ENCODE results near the gene BACE1.

The BACE1 gene

DNA sequence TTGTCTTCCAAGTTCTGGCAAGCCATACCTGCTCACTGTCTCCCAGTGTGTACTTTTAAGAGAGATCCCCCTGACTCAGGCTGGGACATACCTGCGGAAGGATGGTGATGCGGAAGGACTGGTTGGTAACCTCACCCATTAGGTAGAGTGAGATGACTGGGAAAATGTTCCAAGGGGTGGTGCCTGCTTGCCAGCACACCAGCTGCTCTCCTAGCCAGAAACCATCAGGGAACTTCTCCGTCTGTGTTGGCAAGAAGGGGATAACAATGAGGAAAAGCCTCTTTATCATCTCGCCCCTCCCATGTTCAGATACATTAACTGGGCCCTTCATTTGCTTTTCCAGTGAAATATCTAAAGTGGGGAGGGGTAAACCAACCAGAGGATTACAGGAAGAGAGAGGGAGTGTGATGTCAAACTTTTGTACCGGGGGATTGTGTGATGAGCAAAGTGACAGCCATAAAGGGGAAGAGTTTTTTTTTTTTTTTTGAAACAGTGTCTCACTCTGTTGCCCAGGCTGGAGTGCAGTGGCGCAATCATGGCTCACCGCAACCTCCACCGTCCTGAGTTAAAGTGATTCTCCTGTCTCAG, 25.2 kb downstream of the BACE1 start, which contains the start of gene BACE1-AS:
TSS of gene BACE1-AS (plus strand) at position 538 of the 588 bp plus-strand sequence.
- no peaks in the 10 kb centered on the region for H3K36me3 ChIP-seq (ENCODE audit: insufficient read depth, low read length)

DNA sequence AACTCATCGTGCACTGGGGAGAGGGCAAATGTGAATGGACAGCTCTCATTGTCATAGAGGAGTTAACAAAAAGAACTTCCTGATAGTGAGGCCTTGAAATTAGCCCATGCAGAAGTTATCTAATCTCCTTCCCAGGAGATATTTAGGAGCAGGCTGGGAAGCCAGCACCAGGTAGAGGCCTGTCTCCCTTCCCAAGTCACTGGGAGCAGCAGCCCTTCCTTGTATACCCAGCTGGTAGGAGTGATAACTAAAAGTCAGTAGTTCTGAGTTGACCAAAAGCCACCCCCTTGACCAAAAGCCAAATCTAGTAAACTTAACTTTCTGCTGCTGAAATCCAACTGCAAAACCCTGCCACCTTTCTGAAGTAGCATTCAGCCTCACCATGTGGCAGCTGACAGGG, 26.3 kb downstream of the BACE1 start:
- H3K4me3 ChIP-seq (ENCODE audit: low read depth, low read length, poor library complexity, severe bottlenecking) = no peak overlapping the region
- no peaks in the 10 kb centered on the region for H3K9me3 ChIP-seq (ENCODE audit: low read length)
- no peak overlapping the region for H3K9ac ChIP-seq (ENCODE audit: low read length)
- no peaks in the 10 kb centered on the region for H3K9me2 ChIP-seq (ENCODE audit: low read depth, low read length)
- H3F3A ChIP-seq (ENCODE audit: insufficient read depth, low read length) = no peaks in the 10 kb centered on the region
- H3K4me2 ChIP-seq (ENCODE audit: low read length) = no peak overlapping the region
- no peaks in the 10 kb centered on the region for H4K20me1 ChIP-seq (ENCODE audit: insufficient read depth, low read length)
- H3K4me1 ChIP-seq (ENCODE audit: insufficient read depth, low read length, severe bottlenecking) = no peaks in the 10 kb centered on the region
- H3K27me3 ChIP-seq (ENCODE audit: insufficient read depth, low read length) = no peaks in the 10 kb centered on the region
- H3K27ac ChIP-seq (ENCODE audit: low read depth, low read length, poor library complexity, severe bottlenecking) = no peak overlapping the region
- TF ChIP-seq, protein P1, sequence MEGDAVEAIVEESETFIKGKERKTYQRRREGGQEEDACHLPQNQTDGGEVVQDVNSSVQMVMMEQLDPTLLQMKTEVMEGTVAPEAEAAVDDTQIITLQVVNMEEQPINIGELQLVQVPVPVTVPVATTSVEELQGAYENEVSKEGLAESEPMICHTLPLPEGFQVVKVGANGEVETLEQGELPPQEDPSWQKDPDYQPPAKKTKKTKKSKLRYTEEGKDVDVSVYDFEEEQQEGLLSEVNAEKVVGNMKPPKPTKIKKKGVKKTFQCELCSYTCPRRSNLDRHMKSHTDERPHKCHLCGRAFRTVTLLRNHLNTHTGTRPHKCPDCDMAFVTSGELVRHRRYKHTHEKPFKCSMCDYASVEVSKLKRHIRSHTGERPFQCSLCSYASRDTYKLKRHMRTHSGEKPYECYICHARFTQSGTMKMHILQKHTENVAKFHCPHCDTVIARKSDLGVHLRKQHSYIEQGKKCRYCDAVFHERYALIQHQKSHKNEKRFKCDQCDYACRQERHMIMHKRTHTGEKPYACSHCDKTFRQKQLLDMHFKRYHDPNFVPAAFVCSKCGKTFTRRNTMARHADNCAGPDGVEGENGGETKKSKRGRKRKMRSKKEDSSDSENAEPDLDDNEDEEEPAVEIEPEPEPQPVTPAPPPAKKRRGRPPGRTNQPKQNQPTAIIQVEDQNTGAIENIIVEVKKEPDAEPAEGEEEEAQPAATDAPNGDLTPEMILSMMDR (IDR thresholded peaks at IDR 0.05; ENCODE audit: low read length) = no peak
- no peak for TF ChIP-seq EZH2 (IDR thresholded peaks at IDR 0.05; ENCODE audit: borderline replicate concordance, low read length)
- no peaks in the 10 kb centered on the region for H3K79me2 ChIP-seq (ENCODE audit: insufficient read depth, low read length)
- H3K36me3 ChIP-seq (ENCODE audit: insufficient read depth, low read length) = peaks cover 4% of the 10 kb centered on the region; the same call in 1 of the 2 replicates
- H2AFZ ChIP-seq (ENCODE audit: low read length) = no peak overlapping the region

More for the DNA sequence above, 25.2 kb downstream of the BACE1 start, which contains the start of gene BACE1-AS:
- TF ChIP-seq EZH2 (IDR thresholded peaks at IDR 0.05; ENCODE audit: borderline replicate concordance, low read length) = no peak
- TF ChIP-seq, protein P1 (IDR thresholded peaks at IDR 0.05; ENCODE audit: low read length) = no peak
- Histone ChIP-seq H3K27me3 (ENCODE audit: insufficient read depth, low read length) (no peaks in the 10 kb centered on the region), H3K27ac (ENCODE audit: low read depth, low read length, poor library complexity, severe bottlenecking) (no peak within 1 kb of the TSS), H4K20me1 (ENCODE audit: insufficient read depth, low read length) (no peaks in the 10 kb centered on the region), H3K9me3 (ENCODE audit: low read length) (no peaks in the 10 kb centered on the region), H3K4me3 (ENCODE audit: low read depth, low read length, poor library complexity, severe bottlenecking) (no peak within 1 kb of the TSS), H3K79me2 (ENCODE audit: insufficient read depth, low read length) (no peaks in the 10 kb centered on the region), H2AFZ (ENCODE audit: low read length) (no peak within 1 kb of the TSS), H3K4me1 (ENCODE audit: insufficient read depth, low read length, severe bottlenecking) (no peaks in the 10 kb centered on the region), H3K9ac (ENCODE audit: low read length) (no peak within 1 kb of the TSS), H3F3A (ENCODE audit: insufficient read depth, low read length) (no peaks in the 10 kb centered on the region), H3K9me2 (ENCODE audit: low read depth, low read length) (no peaks in the 10 kb centered on the region), H3K4me2 (ENCODE audit: low read length) (no peak within 1 kb of the TSS)

DNA sequence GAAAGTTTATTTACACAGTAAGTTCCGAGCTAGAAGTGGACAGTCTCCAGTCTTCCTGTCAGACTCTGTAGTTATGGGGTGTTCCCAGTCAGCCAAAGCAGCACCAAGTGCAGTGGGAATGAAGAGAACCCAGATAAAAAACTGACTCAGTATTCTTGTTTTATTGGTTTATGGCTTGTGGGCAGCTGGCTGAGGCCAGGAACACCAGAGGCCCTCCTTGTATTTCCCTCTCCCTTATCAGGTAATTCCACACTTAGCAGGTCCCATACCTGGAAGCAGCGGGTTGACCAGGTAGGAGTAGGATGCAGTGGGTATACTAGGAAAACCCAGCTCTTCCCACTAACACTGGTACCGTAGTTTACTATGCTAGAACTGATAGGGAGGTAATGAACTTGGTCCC, 28.4 kb downstream of the BACE1 start:
- H3K4me1 ChIP-seq (ENCODE audit: insufficient read depth, low read length, severe bottlenecking) = no peaks in the 10 kb centered on the region
- H3K4me3 ChIP-seq (ENCODE audit: low read depth, low read length, poor library complexity, severe bottlenecking) = no peak overlapping the region
- H3K79me2 ChIP-seq (ENCODE audit: insufficient read depth, low read length) = no peaks in the 10 kb centered on the region
- no peaks in the 10 kb centered on the region for H3K9me2 ChIP-seq (ENCODE audit: low read depth, low read length)
- no peaks in the 10 kb centered on the region for H3K9me3 ChIP-seq (ENCODE audit: low read length)
- no peak for TF ChIP-seq EZH2 (IDR thresholded peaks at IDR 0.05; ENCODE audit: borderline replicate concordance, low read length)
- TF ChIP-seq, protein P1 (IDR thresholded peaks at IDR 0.05; ENCODE audit: low read length) = no peak
- no peaks in the 10 kb centered on the region for H3F3A ChIP-seq (ENCODE audit: insufficient read depth, low read length)
- H2AFZ ChIP-seq (ENCODE audit: low read length) = no peak overlapping the region
- H3K9ac ChIP-seq (ENCODE audit: low read length) = no peak overlapping the region
- peaks cover 6% of the 10 kb centered on the region; the same call in 1 of the 2 replicates for H3K36me3 ChIP-seq (ENCODE audit: insufficient read depth, low read length)
- H3K4me2 ChIP-seq (ENCODE audit: low read length) = no peak overlapping the region
- H3K27me3 ChIP-seq (ENCODE audit: insufficient read depth, low read length) = no peaks in the 10 kb centered on the region
- H4K20me1 ChIP-seq (ENCODE audit: insufficient read depth, low read length) = no peaks in the 10 kb centered on the region
- H3K27ac ChIP-seq (ENCODE audit: low read depth, low read length, poor library complexity, severe bottlenecking) = no peak overlapping the region

All from OCI-LY1 (cell line).